ENCODE measurements around the gene UBQLN4. TPM values are rescaled to one million over a fixed set of nuclear protein-coding genes. Genes with fewer than 3 reads are reported as not detected.

Gene UBQLN4
- total RNA-seq, 2 donors from 2014 or later: 14.6 to 25.9 TPM

GRCh38 chr1:156082309-156083091, 28.9 kb upstream of the UBQLN4 start, which contains the start of gene MEX3A:
Gene MEX3A, minus strand, starts transcription at chr1:156082465. Its CDS starts 467 bp downstream, at chr1:156081998.
- Histone ChIP-seq H3K27me3 (no peaks in the 10 kb centered on the region), H3K9me3 (no peaks in the 10 kb centered on the region), H3K4me3 (peak within 1 kb of the TSS; percentile 59 to 81), H3K27ac (peak within 1 kb of the TSS; percentile 3 to 62), H3K4me1 (peaks cover 0 to 23% of the 10 kb centered on the region in 2 donors), H3K36me3 (no peaks in the 10 kb centered on the region)
- TF ChIP-seq CTCF (IDR thresholded peaks at IDR 0.05): peak in 1 of 2 donors; percentile 17
- DNase-seq (ENCODE audit: low spot score): peak; percentile 81

DNA sequence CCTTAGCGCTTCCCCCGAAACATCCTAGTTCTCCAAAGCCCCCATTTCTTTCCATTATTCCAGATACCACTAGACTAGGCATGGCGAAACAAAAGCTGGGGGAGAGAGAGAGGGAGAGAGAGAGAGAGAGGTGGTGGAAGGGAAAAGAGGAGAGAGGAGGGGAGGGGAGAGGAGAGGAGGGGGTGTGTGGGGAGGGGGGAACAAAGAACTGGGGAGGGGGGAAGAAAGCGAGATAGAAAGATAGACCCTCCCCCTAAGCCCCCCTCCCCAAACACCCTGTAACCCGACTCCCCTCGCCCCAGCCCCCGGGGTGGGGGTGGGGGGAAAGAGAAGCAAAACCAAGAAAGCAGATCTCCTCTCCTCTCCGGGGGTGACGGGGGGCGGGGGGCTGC, 28.3 kb upstream of the UBQLN4 start:
- peak overlapping the region in 1 of 2 donors; percentile 62 for H3K27ac ChIP-seq
- peaks cover 0 to 23% of the 10 kb centered on the region in 2 donors for H3K4me1 ChIP-seq
- TF ChIP-seq CTCF (IDR thresholded peaks at IDR 0.05): no peak
- DNase-seq (ENCODE audit: low spot score): no peak
- H3K4me3 ChIP-seq: peak overlapping the region; percentile 59 to 81
- H3K27me3 ChIP-seq: no peaks in the 10 kb centered on the region
- H3K9me3 ChIP-seq: no peaks in the 10 kb centered on the region
- no peaks in the 10 kb centered on the region for H3K36me3 ChIP-seq

- H3K4me3 ChIP-seq: peak overlapping the region; percentile 59 to 81
- no peak for DNase-seq (ENCODE audit: low spot score)
- H3K27ac ChIP-seq: no peak overlapping the region
- H3K36me3 ChIP-seq: no peaks in the 10 kb centered on the region
- no peaks in the 10 kb centered on the region for H3K9me3 ChIP-seq
- no peaks in the 10 kb centered on the region for H3K27me3 ChIP-seq
- TF ChIP-seq CTCF (IDR thresholded peaks at IDR 0.05): no peak
- H3K4me1 ChIP-seq: peaks cover 0 to 25% of the 10 kb centered on the region in 2 donors
These were observed 27.8 kb upstream of the UBQLN4 start for GRCh38 chr1:156081180-156081916.

GRCh38 chr1:156080863-156081179, 27.2 kb upstream of the UBQLN4 start:
- H3K36me3 ChIP-seq: no peaks in the 10 kb centered on the region
- H3K27ac ChIP-seq: no peak overlapping the region
- no peak overlapping the region for H3K4me3 ChIP-seq
- no peak for DNase-seq (ENCODE audit: low spot score)
- no peaks in the 10 kb centered on the region for H3K9me3 ChIP-seq
- peaks cover 0 to 31% of the 10 kb centered on the region in 2 donors for H3K4me1 ChIP-seq
- no peaks in the 10 kb centered on the region for H3K27me3 ChIP-seq
- TF ChIP-seq CTCF (IDR thresholded peaks at IDR 0.05): no peak

DNA sequence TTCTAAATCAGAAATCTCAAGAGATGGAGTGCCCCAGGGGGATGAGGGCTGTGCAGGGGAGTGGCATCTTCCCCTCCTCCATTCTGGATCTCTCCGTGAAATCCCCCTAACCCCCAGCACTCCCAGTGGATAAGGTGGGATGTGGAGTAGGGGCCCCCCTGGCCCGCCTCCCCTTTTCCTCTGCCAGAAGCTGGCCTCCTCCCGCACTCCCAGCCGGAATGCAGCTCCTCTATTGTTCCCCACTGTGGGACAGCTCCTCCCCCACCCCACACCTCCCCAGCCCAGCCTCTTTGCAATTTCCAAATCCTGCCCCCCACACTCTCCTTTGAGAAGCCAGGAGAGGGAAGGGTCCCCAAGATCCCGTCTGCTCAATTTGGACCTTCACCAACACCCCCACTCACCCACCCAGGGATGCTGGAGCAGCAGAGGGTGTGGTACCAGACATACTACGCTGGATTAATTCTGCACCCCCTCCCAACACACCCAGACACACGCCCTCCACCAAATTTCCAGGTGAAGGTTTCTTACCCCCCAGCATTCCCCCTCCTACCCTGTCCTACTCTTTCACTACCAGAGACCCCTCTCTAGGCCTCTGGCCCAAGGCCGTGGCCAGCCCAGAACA, 26.8 kb upstream of the UBQLN4 start:
- Histone ChIP-seq H3K27me3 (no peaks in the 10 kb centered on the region), H3K4me3 (no peak overlapping the region), H3K36me3 (no peaks in the 10 kb centered on the region), H3K4me1 (peaks cover 0 to 35% of the 10 kb centered on the region in 2 donors), H3K27ac (no peak overlapping the region), H3K9me3 (no peaks in the 10 kb centered on the region)
- no peak for TF ChIP-seq CTCF (IDR thresholded peaks at IDR 0.05)
- DNase-seq (ENCODE audit: low spot score): no peak
